ENCODE measurements around the gene PI4KB.

PI4KB gene

GRCh38 chr1:151346082-151346768 lies 19.0 kb upstream of the PI4KB start:
- DNase-seq = no peak

GRCh38 chr1:151344291-151344690 lies 17.1 kb upstream of the PI4KB start:
- no peak for DNase-seq

DNA sequence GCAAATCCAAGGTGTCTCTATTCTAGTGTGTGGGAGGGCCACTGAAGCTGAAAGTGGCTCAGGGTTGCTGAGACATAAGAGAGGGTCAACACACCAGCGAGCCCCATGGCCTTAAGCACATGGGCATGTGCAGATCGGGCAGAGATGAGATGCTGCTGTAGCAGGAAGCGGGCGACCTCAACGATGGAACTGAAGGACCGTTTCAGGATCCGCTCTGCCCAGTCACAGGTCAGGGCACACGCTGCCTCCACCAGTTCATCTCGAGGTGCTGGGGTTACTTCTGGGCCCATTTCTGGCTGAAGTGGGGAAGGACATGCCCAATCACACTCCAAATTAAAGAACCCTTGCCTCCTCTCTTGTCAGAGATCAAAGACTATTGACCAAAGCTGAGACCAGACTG lies 16.4 kb upstream of the PI4KB start:
- DNase-seq = no peak

DNA sequence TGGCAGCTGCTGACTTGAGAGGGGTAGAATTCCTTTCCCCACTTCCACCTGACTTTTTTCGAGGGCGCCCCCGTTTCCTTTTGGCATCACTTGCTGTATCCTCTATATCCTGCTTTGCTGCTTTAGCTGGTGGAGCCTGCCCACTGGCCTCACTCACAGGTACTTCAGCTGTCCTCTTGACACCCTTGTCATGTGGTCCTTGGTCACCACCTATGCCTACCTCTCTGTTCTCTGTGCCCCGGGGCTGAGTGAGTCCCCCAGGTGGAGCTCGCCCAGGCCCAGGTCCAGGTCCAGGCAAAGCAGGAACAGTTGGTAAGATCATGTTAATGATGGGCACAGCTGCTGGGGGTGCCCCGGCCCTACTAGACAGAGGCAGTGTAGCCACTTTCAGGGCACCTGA lies 15.4 kb upstream of the PI4KB start:
- no peak for DNase-seq

- no peak for DNase-seq
These were observed 14.8 kb upstream of the PI4KB start for GRCh38 chr1:151342021-151342420.

DNA sequence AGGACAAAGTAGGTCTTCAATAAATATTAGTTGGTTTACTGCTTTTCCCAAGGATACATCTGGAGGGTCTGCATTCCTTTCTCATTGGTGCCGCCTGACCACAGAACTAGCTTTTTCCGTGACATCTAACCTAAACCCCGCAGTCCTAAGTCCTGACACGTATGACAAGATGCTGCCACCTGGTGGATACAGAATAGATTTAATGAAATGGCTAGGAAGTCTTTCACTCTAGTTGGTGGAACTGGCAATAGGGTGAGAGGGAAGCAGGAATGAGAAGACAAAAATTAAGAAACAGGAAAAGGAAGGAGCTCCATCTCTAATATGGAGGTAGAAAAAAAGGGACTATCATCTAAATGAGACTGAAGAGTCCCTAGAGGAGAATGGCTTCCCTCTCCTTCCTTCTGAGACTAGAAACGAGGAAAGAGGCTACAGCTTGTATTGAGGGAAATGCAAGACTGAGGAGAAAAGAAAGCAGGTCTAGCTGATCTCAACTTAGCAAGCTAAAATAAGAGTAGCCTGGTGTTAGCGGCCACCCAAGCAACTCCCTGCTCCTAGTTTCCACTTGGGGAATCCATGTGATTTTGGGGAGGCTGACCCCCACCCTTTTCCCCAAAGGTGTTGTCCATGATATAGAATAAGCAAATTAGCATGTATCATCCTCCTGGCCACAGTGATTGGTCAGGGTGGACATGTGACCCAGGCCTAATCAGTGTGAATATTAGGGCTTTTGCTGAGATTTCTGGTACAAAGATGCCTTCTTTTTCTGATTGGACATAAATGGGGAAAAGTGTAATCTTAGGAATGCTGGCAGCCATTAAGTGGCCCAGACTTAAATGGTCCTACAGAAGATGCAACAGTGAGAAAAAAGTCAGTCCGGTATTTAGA lies 13.9 kb upstream of the PI4KB start:
- DNase-seq = peak; percentile 92 to 97

GRCh38 chr1:151336556-151336955 lies 9.3 kb upstream of the PI4KB start:
- DNase-seq = no peak

GRCh38 chr1:151334822-151335221 lies 7.6 kb upstream of the PI4KB start:
- DNase-seq = no peak

GRCh38 chr1:151327903-151328674 lies 873 bp upstream of the PI4KB start:
- DNase-seq = peak in 1 of 2 experiments; percentile 70

GRCh38 chr1:151326619-151327222 lies 495 bp downstream of the PI4KB start:
- DNase-seq = peak in 1 of 2 experiments; percentile 41

DNA sequence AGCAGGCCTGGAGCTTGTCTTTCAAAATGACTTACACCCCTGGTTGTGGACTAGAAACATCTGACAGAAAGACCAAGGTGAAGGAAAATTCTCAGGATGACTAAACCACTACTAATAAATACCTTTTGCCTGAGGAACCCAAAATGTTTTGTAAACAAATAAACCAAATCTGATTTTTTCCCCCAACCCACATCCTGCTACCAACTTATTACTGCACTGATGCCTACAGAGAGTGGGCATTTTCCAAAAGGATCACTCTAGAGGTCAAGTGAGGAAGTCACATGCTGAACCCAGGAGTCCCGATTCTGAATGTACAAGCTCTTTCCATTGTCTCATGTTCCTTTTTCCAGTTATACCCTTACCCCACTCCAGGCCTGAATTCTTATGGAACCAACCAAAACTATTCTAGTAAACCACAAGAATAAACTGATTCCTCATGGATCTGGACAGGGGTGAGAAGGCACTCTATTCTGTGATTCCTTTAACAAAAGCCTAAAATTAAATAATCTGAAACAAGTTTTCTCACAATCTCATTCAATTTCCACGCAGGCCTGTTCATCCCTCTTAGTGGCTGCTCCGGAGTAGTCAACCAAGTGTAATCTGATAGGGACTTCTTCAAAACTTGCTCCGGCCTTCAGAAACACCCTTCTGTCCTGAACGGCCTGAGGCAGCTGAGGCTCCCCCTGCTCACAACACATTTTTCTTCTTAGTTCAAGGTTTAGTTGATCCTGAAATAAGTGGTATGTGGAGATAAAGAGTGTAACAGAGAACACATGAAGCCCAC lies 1.4 kb downstream of the PI4KB start:
- DNase-seq = no peak

DNA sequence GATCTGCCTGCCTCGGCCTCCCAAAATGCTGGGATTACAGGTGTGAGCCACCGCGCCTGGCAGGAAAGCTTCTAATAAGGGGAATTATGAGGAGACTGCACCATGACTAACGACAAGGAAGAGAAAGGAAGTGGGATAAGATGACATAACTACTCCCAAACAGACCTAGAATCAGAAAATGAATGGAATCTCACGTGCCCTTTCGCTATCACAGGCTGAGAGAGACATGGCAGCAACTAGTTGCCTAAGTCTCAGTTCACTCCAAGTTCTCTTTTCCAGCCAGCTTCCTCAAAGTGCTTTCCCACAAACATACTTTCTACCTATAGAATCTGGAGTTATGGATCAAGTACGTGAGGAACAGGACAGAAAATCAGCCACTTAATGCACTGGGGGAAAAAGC lies 2.0 kb downstream of the PI4KB start:
- no peak for DNase-seq

DNA sequence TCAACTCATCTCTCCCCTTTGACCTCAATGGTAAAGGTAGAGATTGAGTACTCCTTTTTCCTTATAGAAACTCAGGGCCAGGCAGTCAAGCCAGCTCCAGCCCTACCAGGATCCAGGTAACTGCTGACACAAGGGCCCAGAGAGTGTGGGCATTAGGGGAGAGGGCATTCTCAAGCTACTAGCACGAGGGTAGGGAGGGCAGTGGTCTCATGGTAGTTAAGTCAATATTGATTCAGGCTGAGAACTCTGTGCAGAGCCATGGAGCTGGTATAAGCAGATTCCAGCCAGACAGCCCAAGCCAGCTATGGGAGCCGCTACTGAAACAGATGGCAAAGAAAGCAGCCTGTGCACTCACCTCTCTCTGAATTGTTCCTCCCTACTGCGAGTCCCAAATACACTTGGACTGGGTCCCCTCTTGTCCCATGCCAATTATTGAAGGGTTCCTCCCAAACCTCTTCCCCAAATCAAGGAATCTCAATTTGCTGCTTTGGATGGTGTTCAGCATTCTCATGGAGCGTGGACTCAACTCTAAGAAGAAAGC lies 2.8 kb downstream of the PI4KB start:
- no peak for DNase-seq

DNA sequence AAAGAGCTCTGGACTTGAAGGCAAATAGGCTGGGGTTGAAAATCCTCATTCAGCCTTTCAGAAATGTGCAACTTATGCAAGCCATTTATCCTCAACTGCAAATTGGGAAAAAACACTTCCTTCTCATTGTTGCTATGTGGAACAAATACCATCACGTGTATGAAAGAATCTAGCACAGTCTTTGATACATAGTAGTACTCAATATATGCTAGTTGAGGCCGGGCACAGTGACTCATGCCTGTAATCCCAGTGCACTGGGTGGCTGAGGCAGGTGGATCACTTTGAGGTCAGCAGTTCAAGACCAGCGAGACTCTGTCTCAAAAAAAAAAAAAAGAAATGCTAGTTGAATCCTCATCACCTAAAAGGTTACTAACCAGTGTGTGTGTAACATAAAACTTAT lies 8.2 kb downstream of the PI4KB start:
- no peak for DNase-seq

- DNase-seq = no peak
These were observed 11.5 kb downstream of the PI4KB start for GRCh38 chr1:151315565-151316235.

DNA sequence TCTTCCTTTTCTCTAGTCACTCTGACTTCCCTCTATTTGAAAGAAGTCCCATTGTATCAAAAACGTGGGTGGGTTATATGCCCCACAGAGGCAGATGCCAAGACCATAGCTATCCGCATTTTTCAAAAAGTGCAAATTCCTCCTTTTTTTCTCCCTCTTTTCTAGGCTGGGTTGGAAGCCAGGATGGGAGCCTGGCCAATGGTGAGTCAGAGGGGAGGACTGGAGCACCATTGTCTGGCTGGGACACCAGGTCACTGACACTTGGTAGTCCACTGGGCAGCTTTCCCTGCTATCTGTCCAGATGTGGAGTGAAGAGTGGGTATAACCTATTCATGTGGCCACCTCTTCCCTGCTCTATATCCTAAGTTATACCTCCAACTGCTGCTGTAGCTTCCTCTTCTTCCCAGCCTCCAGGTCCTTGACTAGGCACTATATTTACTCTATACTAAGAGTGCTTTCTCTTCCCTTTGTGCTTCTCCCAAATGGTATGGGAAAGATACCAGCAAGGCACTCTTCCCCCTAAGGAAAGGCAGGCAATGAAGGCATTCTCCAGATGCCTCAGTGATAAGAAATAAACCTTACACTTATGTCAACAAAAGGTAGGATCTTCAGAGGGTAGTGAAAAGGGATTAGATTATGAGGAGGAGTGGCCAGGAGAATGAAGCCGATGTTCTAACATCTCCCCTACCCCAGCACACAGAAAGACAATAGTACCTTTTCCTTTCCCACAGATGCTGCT lies 12.9 kb downstream of the PI4KB start:
- no peak for DNase-seq

DNA sequence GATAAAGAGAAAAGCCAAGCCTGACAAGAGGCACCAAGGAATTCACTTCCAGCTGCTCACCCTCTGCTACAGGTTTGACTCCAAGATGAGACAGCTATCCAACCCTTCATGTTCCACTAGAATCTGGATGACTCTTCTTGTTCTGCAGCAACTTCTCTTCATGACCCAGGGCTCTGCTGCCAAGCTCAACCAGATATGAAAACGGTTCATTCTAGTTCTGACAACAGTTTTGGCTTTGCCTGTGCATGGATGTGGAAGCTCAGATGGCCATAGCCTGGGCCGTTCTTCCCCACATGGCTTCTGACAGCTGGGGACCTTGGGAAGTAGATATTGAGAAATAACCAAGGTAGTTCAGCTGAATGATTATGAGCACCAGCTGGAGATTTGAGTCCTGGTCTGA lies 13.7 kb downstream of the PI4KB start:
- no peak for DNase-seq

GRCh38 chr1:151312826-151313225 lies 14.4 kb downstream of the PI4KB start:
- DNase-seq = no peak

DNA sequence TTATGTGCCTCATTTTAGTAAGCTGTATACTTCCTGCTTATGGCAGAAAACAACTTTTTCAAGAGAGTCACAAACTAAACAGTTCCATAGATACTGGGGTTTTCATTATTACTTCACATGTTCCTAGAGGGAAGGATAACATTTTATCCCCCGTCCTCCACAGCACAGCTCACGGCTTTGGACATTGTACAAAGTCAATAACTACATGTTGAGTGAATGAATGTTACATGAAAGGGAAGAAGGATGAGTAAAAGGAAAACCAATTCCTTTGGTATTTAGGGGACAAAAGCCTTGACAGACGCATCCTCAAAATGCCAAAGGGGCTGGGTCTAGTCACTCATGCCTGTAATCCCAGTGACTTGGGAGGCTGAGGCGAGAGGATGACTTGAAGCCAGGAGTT lies 14.8 kb downstream of the PI4KB start:
- DNase-seq = no peak

GRCh38 chr1:151311589-151312331 lies 15.5 kb downstream of the PI4KB start:
- no peak for DNase-seq

All from SHP77 (cell line).